Liver (tissue), 9 donors: ENCODE measurements around the gene CFAP61. TPM values are rescaled to one million over a fixed set of nuclear protein-coding genes. Genes with fewer than 3 reads are reported as not detected.

ENCODE experiments used
- DNase-seq: peaks from one replicate; pipeline ENCODE4 v3.0.0-alpha.2; 2017; ENCODE audit warnings: low spot score
- H3K27ac ChIP-seq, 2 donors: one replicate each; pipeline ENCODE4 v1.7.0; 2013; ENCODE audit warnings: inconsistent platforms in 2 of 2, low read length in 2 of 2, control low read depth in 1 of 2, low read depth in 1 of 2, mild to moderate bottlenecking in 1 of 2
- H3K27me3 ChIP-seq, 4 donors: one replicate each; pipeline versions ENCODE4 v1.6.1 to v1.7.0; 2013; ENCODE audit warnings: low read length in 3 of 4, inconsistent platforms in 1 of 4, mild to moderate bottlenecking in 1 of 4, moderate library complexity in 1 of 4; ENCODE audit not compliant: control insufficient read depth in 4 of 4, insufficient read depth in 4 of 4
- H3K36me3 ChIP-seq, 4 donors: one replicate each; pipeline versions ENCODE4 v1.6.1 to v1.7.0; 2013; ENCODE audit warnings: low read length in 3 of 4, mild to moderate bottlenecking in 3 of 4, low read depth in 1 of 4, moderate library complexity in 1 of 4; ENCODE audit not compliant: control insufficient read depth in 4 of 4, insufficient read depth in 3 of 4
- H3K4me1 ChIP-seq, 4 donors: one replicate each; pipeline versions ENCODE4 v1.6.1 to v1.7.0; 2013; ENCODE audit warnings: low read length in 3 of 4, mild to moderate bottlenecking in 3 of 4, moderate library complexity in 1 of 4; ENCODE audit not compliant: control insufficient read depth in 4 of 4, insufficient read depth in 4 of 4
- H3K4me3 ChIP-seq, 3 donors: one replicate each; pipeline versions ENCODE4 v1.6.1 to v1.7.0; 2013; ENCODE audit warnings: low read length in 3 of 3, control low read depth in 1 of 3, low read depth in 1 of 3, mild to moderate bottlenecking in 1 of 3
- H3K9ac ChIP-seq, 2 donors: one replicate each; pipeline ENCODE4 v1.7.0; 2013; ENCODE audit warnings: low read length in 2 of 2, mild to moderate bottlenecking in 2 of 2, moderate library complexity in 2 of 2, control low read depth in 1 of 2, low read depth in 1 of 2
- H3K9me3 ChIP-seq, 4 donors: one replicate each; pipeline versions ENCODE4 v1.6.1 to v1.7.0; 2013; ENCODE audit warnings: low read length in 3 of 4; ENCODE audit not compliant: control insufficient read depth in 4 of 4
- CTCF ChIP-seq: fragments of 150-350 bp; IDR thresholded peaks from 2 replicates; pipeline ENCODE4 v1.5.1; 2017; ENCODE audit warnings: improper control_type of control experiment, low read depth, low read length; ENCODE audit not compliant: missing input control
- EGR1 ChIP-seq, 2 donors: IDR thresholded peaks; 2 replicates each; pipeline ENCODE4 v1.6.1; 2016 to 2018; ENCODE audit warnings: antibody characterized with exemption in 2 of 2, low read depth in 2 of 2
- FOXA1 ChIP-seq: IDR thresholded peaks from 2 replicates; pipeline ENCODE4 v1.6.1; 2016; ENCODE audit warnings: antibody characterized with exemption
- FOXA2 ChIP-seq: IDR thresholded peaks from 2 replicates; pipeline ENCODE4 v1.6.1; 2016; ENCODE audit warnings: antibody characterized with exemption
- HNF4A ChIP-seq, 2 donors: conservative IDR thresholded peaks; 2 replicates each; pipeline ENCODE4 v1.6.1; 2016; ENCODE audit warnings: antibody characterized with exemption in 2 of 2, mild to moderate bottlenecking in 2 of 2
- HNF4G ChIP-seq: IDR thresholded peaks from 2 replicates; pipeline ENCODE4 v1.6.1; 2016; ENCODE audit warnings: antibody characterized with exemption
- JUND ChIP-seq, 2 donors: IDR thresholded peaks; 2 replicates each; pipeline ENCODE4 v1.6.1; 2016; ENCODE audit warnings: antibody characterized with exemption in 2 of 2
- MAX ChIP-seq: IDR thresholded peaks from 2 replicates; pipeline ENCODE4 v1.6.1; 2016; ENCODE audit warnings: antibody characterized with exemption
- NR2F2 ChIP-seq: IDR thresholded peaks from 2 replicates; pipeline ENCODE4 v1.6.1; 2016; ENCODE audit warnings: antibody characterized with exemption
- RAD21 ChIP-seq, 2 donors: IDR thresholded peaks; 2 replicates each; pipeline ENCODE4 v1.6.1; 2016; ENCODE audit warnings: antibody characterized with exemption in 2 of 2, mild to moderate bottlenecking in 2 of 2
- RXRA ChIP-seq, 2 donors: IDR thresholded peaks; 2 replicates each; pipeline ENCODE4 v1.6.1; 2017 to 2018; ENCODE audit warnings: antibody characterized with exemption in 2 of 2, mild to moderate bottlenecking in 1 of 2
- SP1 ChIP-seq: IDR thresholded peaks from 2 replicates; pipeline ENCODE4 v1.6.1; 2018; ENCODE audit warnings: antibody characterized with exemption, mild to moderate bottlenecking
- TAF1 ChIP-seq: conservative IDR thresholded peaks from 2 replicates; pipeline ENCODE4 v1.6.1; 2016; ENCODE audit warnings: antibody characterized with exemption, mild to moderate bottlenecking
- YY1 ChIP-seq: IDR thresholded peaks from 2 replicates; pipeline ENCODE4 v1.6.1; 2016; ENCODE audit warnings: antibody characterized with exemption, mild to moderate bottlenecking
- WGBS: extraction: QIAGEN DNeasy Blood & Tissue Kit; methylation state at CpG from one replicate; pipeline ENCODE4 v1.1.7; 2013; 5-methylcytosine and 5-hydroxymethylcytosine counted together
- polyA plus RNA-seq, 2 donors: library from polyadenylated mRNA; stranded (reverse) in 1 of 2; unstranded in 1 of 2; fragments of 200-250 nt in 1 of 2; fragments of >200 nt in 1 of 2; fragmentation: Nextera tagmentation in 1 of 2; extraction: Ambion mirVana in 1 of 2; gene quantifications; one replicate each; pipeline versions ENCODE4 v1.2.1 to v1.2.3, GENCODE V29; 2013 to 2015
- total RNA-seq, 2 donors: library from RNA; depleted of rRNA; stranded (reverse); fragments of >200 nt; gene quantifications; one replicate each; pipeline ENCODE4 v1.2.3, GENCODE V29; 2014
- donor health status: healthy.
- donor health status: healthy.
- donor health status: healthy.
- donor health status: healthy.
- donor health status: healthy.

The CFAP61 gene
- total and polyA plus RNA-seq, 4 donors = 0.05 TPM; not detected in 3

- Histone ChIP-seq H3K27ac (no peak overlapping the region), H3K4me1 (no peaks in the 10 kb centered on the region), H3K36me3 (no peaks in the 10 kb centered on the region), H3K27me3 (peaks cover 0 to 4% (median 0%) of the 10 kb centered on the region in 4 donors), H3K4me3 (no peak overlapping the region), H3K9me3 (peaks cover 0 to 2% (median under 1%) of the 10 kb centered on the region in 4 donors), H3K9ac (no peak overlapping the region)
- DNase-seq = no peak
- 77% methylated on average over 3 of the region's 3 CpGs for WGBS
- TF ChIP-seq NR2F2 = no peak
- TF ChIP-seq EGR1 (IDR thresholded peaks at IDR 0.05; ENCODE audit: low read depth in 2 of 2) = no peak
- no peak for TF ChIP-seq HNF4G
- no peak for TF ChIP-seq TAF1
Measured at GRCh38 chr20:20289331-20289730, 237.0 kb downstream of the CFAP61 start.

GRCh38 chr20:20292472-20292871, 240.1 kb downstream of the CFAP61 start:
- DNase-seq = no peak
- H3K9ac ChIP-seq = no peak overlapping the region
- TF ChIP-seq HNF4G = no peak
- no peak for TF ChIP-seq YY1
- no peaks in the 10 kb centered on the region for H3K36me3 ChIP-seq
- H3K27me3 ChIP-seq = peaks cover 0 to 4% (median 0%) of the 10 kb centered on the region in 4 donors
- no peak overlapping the region for H3K4me3 ChIP-seq
- H3K4me1 ChIP-seq = no peaks in the 10 kb centered on the region
- WGBS = 94% methylated on average over 4 of the region's 4 CpGs
- H3K27ac ChIP-seq = no peak overlapping the region
- peaks cover 0 to 2% (median under 1%) of the 10 kb centered on the region in 4 donors for H3K9me3 ChIP-seq

GRCh38 chr20:20293141-20293540, 240.8 kb downstream of the CFAP61 start:
- 81% methylated on average over 4 of the region's 4 CpGs for WGBS
- H3K4me3 ChIP-seq = no peak overlapping the region
- DNase-seq = no peak
- H3K27ac ChIP-seq = no peak overlapping the region
- H3K9ac ChIP-seq = no peak overlapping the region
- peaks cover 0 to 2% (median under 1%) of the 10 kb centered on the region in 4 donors for H3K9me3 ChIP-seq
- no peaks in the 10 kb centered on the region for H3K27me3 ChIP-seq
- no peaks in the 10 kb centered on the region for H3K36me3 ChIP-seq
- no peaks in the 10 kb centered on the region for H3K4me1 ChIP-seq
- no peak for TF ChIP-seq HNF4A (conservative IDR thresholded peaks at IDR 0.05)
- no peak for TF ChIP-seq EGR1 (IDR thresholded peaks at IDR 0.05; ENCODE audit: low read depth in 2 of 2)
- TF ChIP-seq RAD21 (IDR thresholded peaks at IDR 0.05) = no peak
- TF ChIP-seq FOXA2 = no peak

GRCh38 chr20:20293691-20294385, 241.5 kb downstream of the CFAP61 start:
- H3K36me3 ChIP-seq = no peaks in the 10 kb centered on the region
- H3K9me3 ChIP-seq = peaks cover 0 to 2% (median under 1%) of the 10 kb centered on the region in 4 donors
- DNase-seq = no peak
- no peak overlapping the region for H3K27ac ChIP-seq
- no peaks in the 10 kb centered on the region for H3K27me3 ChIP-seq
- TF ChIP-seq FOXA2 (no peak), RAD21 (IDR thresholded peaks at IDR 0.05) (no peak), CTCF (no peak), HNF4G (no peak), RXRA (IDR thresholded peaks at IDR 0.05) (no peak), JUND (IDR thresholded peaks at IDR 0.05) (no peak), HNF4A (conservative IDR thresholded peaks at IDR 0.05) (no peak), YY1 (no peak), SP1 (no peak), FOXA1 (no peak), EGR1 (IDR thresholded peaks at IDR 0.05; ENCODE audit: low read depth in 2 of 2) (no peak), MAX (no peak)
- H3K4me1 ChIP-seq = no peaks in the 10 kb centered on the region
- H3K4me3 ChIP-seq = no peak overlapping the region
- no peak overlapping the region for H3K9ac ChIP-seq
- 86% methylated on average over 7 of the region's 7 CpGs for WGBS
